C4-2B (cell line): Measurements from ENCODE around the gene PRDM15.

ENCODE experiments used
- CTCF ChIP-seq: fragments of 450-650 bp; conservative IDR thresholded peaks from 2 replicates; pipeline ENCODE4 v1.5.1; 2017; ENCODE audit warnings: mild to moderate bottlenecking
- ZFX ChIP-seq: fragments of 450-650 bp; IDR thresholded peaks from 2 replicates; pipeline ENCODE4 v1.6.1; 2017

- TF ChIP-seq CTCF: peak; percentile 39
- TF ChIP-seq ZFX: no peak
Observed at GRCh38 chr21:41768437-41769042, 110.6 kb downstream of the PRDM15 start.
